GM18870 (cell line): ENCODE results near the gene CDKN2A.

Experiments used
- ATAC-seq: cut with Tn5 transposase; IDR thresholded peaks from one replicate; pipeline ENCODE4 v1.9.1; 2021; ENCODE audit warnings: moderate library complexity; ENCODE audit not compliant: unreplicated experiment

CDKN2A gene

GRCh38 chr9:21945606-21946005 lies 48.6 kb downstream of the CDKN2A start:
- ATAC-seq: no peak

- no peak for ATAC-seq
Measured at GRCh38 chr9:21943464-21943863, 50.7 kb downstream of the CDKN2A start.

- ATAC-seq: no peak
Measured at GRCh38 chr9:21941337-21941995, 52.7 kb downstream of the CDKN2A start.

DNA sequence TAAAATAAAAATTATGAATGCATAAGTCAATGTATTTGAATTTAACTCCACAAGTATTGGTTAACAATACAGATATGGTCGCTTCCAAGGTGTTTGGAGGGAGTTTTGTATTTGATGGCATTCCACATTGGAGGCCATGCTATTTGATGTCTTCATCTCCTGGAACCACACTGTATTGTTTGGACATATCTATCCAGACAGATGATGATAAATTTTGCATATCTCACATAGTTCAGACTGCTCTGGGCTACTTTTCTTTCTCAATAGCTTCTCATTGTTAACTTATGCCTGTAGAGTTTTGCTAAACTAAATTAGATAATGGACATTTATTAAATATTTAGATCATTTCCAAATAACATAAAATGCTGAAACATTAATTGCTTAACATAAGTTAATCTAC lies 58.0 kb downstream of the CDKN2A start:
- no peak for ATAC-seq

DNA sequence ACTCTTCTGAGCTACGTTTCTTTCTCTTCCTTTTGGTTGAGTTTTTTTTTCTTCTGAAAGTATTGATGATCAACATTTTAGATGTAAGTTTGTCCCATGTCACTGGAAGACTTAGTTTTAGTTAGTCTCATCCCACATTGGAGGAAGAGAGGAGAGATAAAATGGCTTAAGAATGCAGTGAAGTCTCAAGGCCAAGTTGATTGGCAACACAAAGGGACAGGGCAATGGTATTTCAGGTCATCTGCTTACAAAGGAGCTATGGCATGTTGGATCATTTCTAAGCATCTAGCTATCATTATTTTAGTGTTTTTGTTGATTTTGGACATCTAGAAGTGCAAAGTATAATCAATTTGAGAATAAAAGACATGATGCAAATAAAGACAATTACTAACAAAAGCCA lies 58.6 kb downstream of the CDKN2A start:
- ATAC-seq: no peak

DNA sequence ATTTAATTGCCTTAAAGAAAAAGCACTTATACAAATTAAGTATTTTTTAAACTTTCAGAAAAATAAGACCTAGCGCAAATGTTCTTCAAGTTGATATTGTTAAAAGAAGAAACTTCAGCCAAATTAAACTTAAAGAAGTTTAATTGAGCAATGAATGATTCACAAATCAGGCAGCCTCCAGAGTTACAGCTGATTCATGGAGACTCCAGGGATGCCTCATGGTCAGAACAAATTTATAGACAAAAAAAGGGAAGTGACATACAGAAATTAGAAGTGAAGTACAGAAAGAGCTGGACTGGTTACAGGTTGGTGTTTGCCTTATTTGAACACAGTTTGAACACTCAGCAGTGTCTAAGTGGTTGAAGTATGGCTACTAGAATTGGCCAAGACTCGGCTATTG lies 60.3 kb downstream of the CDKN2A start:
- no peak for ATAC-seq

DNA sequence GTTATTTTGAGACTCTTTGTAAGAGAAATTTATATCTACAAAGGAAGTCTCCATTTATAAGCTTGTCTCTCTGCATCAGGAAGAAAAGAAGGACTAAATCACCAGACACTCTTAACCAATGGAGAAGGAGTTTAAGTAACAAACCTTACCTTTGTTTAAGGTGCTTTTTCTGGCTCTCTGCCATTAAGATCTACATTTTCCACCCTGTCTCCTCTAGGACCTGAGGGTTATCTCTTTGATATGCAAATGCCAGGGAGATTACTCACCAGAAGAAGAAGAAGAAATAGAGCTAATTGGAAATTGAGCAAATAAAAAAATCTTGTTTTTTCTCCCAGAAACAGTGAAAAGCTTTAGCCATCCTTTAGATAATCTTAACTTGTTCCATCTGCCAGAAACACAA lies 60.9 kb downstream of the CDKN2A start:
- ATAC-seq: no peak

DNA sequence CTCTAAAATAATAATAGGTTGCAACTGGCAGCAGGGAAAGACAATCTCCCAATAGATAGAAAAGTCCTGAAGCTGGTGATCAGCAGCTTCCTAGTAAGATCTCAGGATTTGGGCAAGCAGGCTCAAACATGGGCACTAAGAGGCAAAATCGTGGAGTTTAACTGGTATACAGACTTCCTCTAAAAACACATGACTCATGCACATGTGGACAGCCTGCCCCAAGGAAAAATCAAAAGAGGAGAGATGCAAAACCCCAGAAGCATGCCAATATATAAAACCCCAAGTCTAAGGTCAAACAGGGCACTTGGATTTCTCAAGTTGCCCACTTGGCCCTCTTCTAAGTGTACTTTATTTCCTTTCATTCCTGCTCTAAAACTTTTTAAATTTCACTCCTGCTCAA lies 62.8 kb downstream of the CDKN2A start:
- no peak for ATAC-seq

- ATAC-seq: no peak
Measured at GRCh38 chr9:21927752-21928151, 66.4 kb downstream of the CDKN2A start.

- no peak for ATAC-seq
Measured at GRCh38 chr9:21923694-21924093, 70.5 kb downstream of the CDKN2A start.

DNA sequence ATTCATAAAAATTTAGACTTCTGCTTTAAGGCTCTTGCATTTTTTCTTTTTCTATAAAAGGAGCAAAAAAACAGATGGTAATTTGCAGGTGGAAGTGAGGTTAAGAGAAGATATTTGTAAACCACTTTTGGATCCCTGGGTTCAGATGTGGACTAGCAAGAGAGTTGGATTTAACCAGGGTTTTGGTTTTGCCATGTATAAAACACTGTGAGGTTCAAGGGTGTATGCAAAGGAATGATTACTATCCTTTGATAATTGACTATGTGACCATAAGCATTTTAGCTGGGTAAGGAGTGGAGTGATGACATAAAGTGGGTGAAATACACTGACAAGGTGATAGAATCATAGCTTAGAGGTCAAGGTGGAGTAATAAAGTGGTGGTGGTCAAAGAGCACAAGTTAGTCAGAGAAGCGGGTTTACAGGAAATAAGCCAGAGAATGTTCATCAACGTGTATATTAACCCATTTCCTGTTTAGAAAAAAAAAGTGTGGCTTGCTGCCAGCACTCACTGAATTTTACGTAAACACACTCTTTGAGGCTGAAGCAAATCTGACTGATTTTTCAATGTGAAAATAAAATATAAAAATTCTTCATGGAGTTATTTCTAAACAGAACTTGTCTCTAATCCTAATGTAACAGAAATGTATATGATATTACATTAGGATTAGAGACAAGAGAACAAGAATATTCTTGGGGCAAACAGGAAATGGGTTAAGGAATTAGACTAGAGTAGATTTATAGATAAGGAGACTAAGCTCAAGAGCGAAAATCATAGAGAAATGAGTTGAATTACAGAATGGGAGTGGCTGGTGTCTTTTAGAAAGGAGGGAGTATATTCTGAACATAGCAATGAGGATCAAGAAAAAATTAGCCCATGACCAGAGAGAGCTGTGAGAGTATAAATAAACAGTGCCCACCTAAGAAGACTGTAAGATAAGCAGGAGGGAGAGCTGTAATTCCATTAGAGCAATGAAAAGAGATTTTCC lies 74.5 kb downstream of the CDKN2A start:
- ATAC-seq: peak; percentile 91
